Tibial nerve (tissue), 4 donors: ENCODE measurements around the gene LSM14B.

Experiments used
- CTCF ChIP-seq, 5 experiments: fragments of 200-600 bp in 3 of 5; fragments of 450-650 bp in 2 of 5; sonication (generic) in 3 of 5; IDR thresholded peaks; one replicate each; pipeline ENCODE4 v1.5.1; 2016 to 2019; ENCODE audit warnings: antibody characterized with exemption in 5 of 5, mild to moderate bottlenecking in 3 of 5, moderate library complexity in 2 of 5
- EP300 ChIP-seq, 2 donors: sonication (generic); formaldehyde crosslinking; IDR thresholded peaks; one replicate each; pipeline ENCODE4 v1.6.1; 2017; ENCODE audit warnings: antibody characterized with exemption in 2 of 2, mild to moderate bottlenecking in 1 of 2

- TF ChIP-seq CTCF (IDR thresholded peaks at IDR 0.05) (no peak), EP300 (IDR thresholded peaks at IDR 0.05) (no peak)
These were observed 33.4 kb downstream of the LSM14B start for GRCh38 chr20:62155428-62156253.
